Stomach (tissue), 9 donors: ENCODE measurements around the gene TIMM21. TPM values are rescaled to one million over a fixed set of nuclear protein-coding genes. Genes with fewer than 3 reads are reported as not detected.

Experiments
- DNase-seq, 2 donors: peaks; one replicate each; pipeline versions ENCODE4 v3.0.0 to v3.0.0-alpha.2; 2013 to 2019
- H3K27ac ChIP-seq, 5 donors: fragments of 200-600 bp in 4 of 5; sonication (generic) in 4 of 5; one replicate each; pipeline ENCODE4 v1.5.1; 2013 to 2019; ENCODE audit warnings: mild to moderate bottlenecking in 1 of 5, moderate library complexity in 1 of 5
- H3K27me3 ChIP-seq, 3 donors: fragments of 200-600 bp; sonication (generic); one replicate each; pipeline ENCODE4 v1.5.1; 2017 to 2019; ENCODE audit warnings: mixed run types in 1 of 3
- H3K36me3 ChIP-seq, 4 donors: fragments of 200-600 bp; sonication (generic); 1 replicate in 3 of 4; 2 replicates in 1 of 4; pipeline ENCODE4 v1.5.1; 2016 to 2019
- H3K4me1 ChIP-seq, 4 donors: fragments of 200-600 bp; sonication (generic); one replicate each; pipeline ENCODE4 v1.5.1; 2016 to 2019
- H3K4me3 ChIP-seq, 4 donors: fragments of 200-600 bp; sonication (generic) in 3 of 4; one replicate each; pipeline ENCODE4 v1.5.1; 2016 to 2019; ENCODE audit warnings: mild to moderate bottlenecking in 1 of 4
- H3K9me3 ChIP-seq, 4 donors: fragments of 200-600 bp; sonication (generic); one replicate each; pipeline ENCODE4 v1.5.1; 2016 to 2019
- CTCF ChIP-seq, 7 experiments: fragments of 450-650 bp in 4 of 7; fragments of 200-600 bp in 3 of 7; sonication (generic) in 3 of 7; IDR thresholded peaks; one replicate each; pipeline ENCODE4 v1.5.1; 2016 to 2019; ENCODE audit warnings: antibody characterized with exemption in 7 of 7, control low read depth in 2 of 7, mild to moderate bottlenecking in 1 of 7
- EP300 ChIP-seq: sonication (generic); formaldehyde crosslinking; IDR thresholded peaks from one replicate; pipeline ENCODE4 v1.6.1; 2017; ENCODE audit warnings: antibody characterized with exemption
- POLR2A ChIP-seq, 4 donors: fragments of 450-650 bp; IDR thresholded peaks; one replicate each; pipeline ENCODE4 v1.6.1; 2016; ENCODE audit warnings: antibody characterized with exemption in 4 of 4, control low read depth in 2 of 4, mild to moderate bottlenecking in 1 of 4, moderate library complexity in 1 of 4
- POLR2AphosphoS5 ChIP-seq, 3 donors: sonication (generic); formaldehyde crosslinking; IDR thresholded peaks; one replicate each; pipeline ENCODE4 v1.6.1; 2016; ENCODE audit warnings: antibody characterized with exemption in 3 of 3
- WGBS, 5 donors: extraction: QIAGEN DNeasy Blood & Tissue Kit in 3 of 5; methylation state at CpG; one replicate each; pipeline versions ENCODE4 v1.1.5 to v1.1.7; 2013 to 2018; 5-methylcytosine and 5-hydroxymethylcytosine counted together
- intact Hi-C: fragments of 100-400 bp; cut with DNase I; formaldehyde crosslinking; loops from one replicate; pipeline ENCODE4 v1.15.1; 2023; ENCODE audit warnings: low total_unique reads
- polyA plus RNA-seq, 3 donors: library from polyadenylated mRNA; stranded (reverse); fragments of 200-250 nt; gene quantifications; one replicate each; pipeline ENCODE4 v1.2.3, GENCODE V29; 2013
- total RNA-seq, 5 donors: library from RNA; depleted of rRNA; stranded (reverse); fragments of >200 nt; gene quantifications; one replicate each; pipeline versions ENCODE4 v1.1.0 to v1.2.3, GENCODE V29; 2014 to 2016
- donor health status: healthy with polysubstance abuse.
- donor health status: Bipolar disorder and iron deficiency.
- donor health status: healthy.

TIMM21 gene
- total and polyA plus RNA-seq, 8 donors = 5.8 to 99.1 (median 13.8) TPM; not detected in 1

- H3K4me1 ChIP-seq = peaks cover 14 to 42% (median 27%) of the 10 kb centered on the region in 4 donors
- intact Hi-C loops = no loop called here
- no peak overlapping the region for H3K27ac ChIP-seq
- H3K4me3 ChIP-seq = no peak overlapping the region
- H3K27me3 ChIP-seq = no peaks in the 10 kb centered on the region
- DNase-seq = no peak
- no peaks in the 10 kb centered on the region for H3K9me3 ChIP-seq
- H3K36me3 ChIP-seq = peaks cover 16 to 53% (median 49%) of the 10 kb centered on the region in 4 donors
- WGBS, 5 donors = 87 to 100% (median 90%) methylated on average over 2 of the region's 2 CpGs
- TF ChIP-seq POLR2AphosphoS5 (IDR thresholded peaks at IDR 0.05) = no peak
- no peak for TF ChIP-seq EP300
- TF ChIP-seq CTCF (IDR thresholded peaks at IDR 0.05) = no peak
- TF ChIP-seq POLR2A (IDR thresholded peaks at IDR 0.05) = no peak
These were observed 4.5 kb downstream of the TIMM21 start for GRCh38 chr18:74152857-74153256.

GRCh38 chr18:74153377-74153776 lies 5.1 kb downstream of the TIMM21 start:
- no peak for TF ChIP-seq CTCF (IDR thresholded peaks at IDR 0.05)
- no peaks in the 10 kb centered on the region for H3K27me3 ChIP-seq
- H3K4me1 ChIP-seq = peaks cover 14 to 42% (median 27%) of the 10 kb centered on the region in 4 donors
- WGBS, 5 donors = 77 to 88% (median 86%) methylated on average over 4 of the region's 4 CpGs
- intact Hi-C loops = no loop called here
- no peak overlapping the region for H3K4me3 ChIP-seq
- no peak for DNase-seq
- no peak overlapping the region for H3K27ac ChIP-seq
- no peaks in the 10 kb centered on the region for H3K9me3 ChIP-seq
- H3K36me3 ChIP-seq = peaks cover 19 to 58% (median 54%) of the 10 kb centered on the region in 4 donors

GRCh38 chr18:74153793-74154192 lies 5.5 kb downstream of the TIMM21 start:
- TF ChIP-seq POLR2A (IDR thresholded peaks at IDR 0.05) (no peak), POLR2AphosphoS5 (IDR thresholded peaks at IDR 0.05) (no peak), EP300 (no peak), CTCF (IDR thresholded peaks at IDR 0.05) (no peak)
- Histone ChIP-seq H3K9me3 (no peaks in the 10 kb centered on the region), H3K4me1 (peaks cover 13 to 41% (median 25%) of the 10 kb centered on the region in 4 donors), H3K4me3 (no peak overlapping the region), H3K27me3 (no peaks in the 10 kb centered on the region), H3K27ac (no peak overlapping the region), H3K36me3 (peaks cover 23 to 62% (median 59%) of the 10 kb centered on the region in 4 donors)
- DNase-seq = no peak
- WGBS, 5 donors = 90 to 94% (median 93%) methylated on average over 4 of the region's 4 CpGs
- intact Hi-C loops = no loop called here

GRCh38 chr18:74154716-74155115 lies 6.4 kb downstream of the TIMM21 start:
- 80 to 95% (median 89%) methylated on average over 4 of the region's 4 CpGs for WGBS, 5 donors
- peaks cover 23 to 71% (median 68%) of the 10 kb centered on the region in 4 donors for H3K36me3 ChIP-seq

More at GRCh38 chr18:74154716-74155115, 6.4 kb downstream of the TIMM21 start:
- Histone ChIP-seq H3K27ac (no peak overlapping the region), H3K27me3 (no peaks in the 10 kb centered on the region), H3K9me3 (no peaks in the 10 kb centered on the region), H3K4me1 (peaks cover 4 to 32% (median 16%) of the 10 kb centered on the region in 4 donors), H3K4me3 (no peak overlapping the region)
- no peak for DNase-seq
- no peak for TF ChIP-seq POLR2A (IDR thresholded peaks at IDR 0.05)
- no peak for TF ChIP-seq POLR2AphosphoS5 (IDR thresholded peaks at IDR 0.05)
- no peak for TF ChIP-seq CTCF (IDR thresholded peaks at IDR 0.05)
- TF ChIP-seq EP300 = no peak
- intact Hi-C loops = no loop called here
